Neutrophil (primary cell): ENCODE data around the gene RYR2.

Experiments
- H3K27ac ChIP-seq: fragments of 200-600 bp; sonication (generic); 2 replicates; pipeline ENCODE4 v1.5.1; 2016; ENCODE audit warnings: mild to moderate bottlenecking, moderate library complexity
- H3K27me3 ChIP-seq: fragments of 200-600 bp; sonication (generic); 2 replicates; pipeline ENCODE4 v1.6.0; 2016; ENCODE audit warnings: mild to moderate bottlenecking
- H3K36me3 ChIP-seq: fragments of 200-600 bp; sonication (generic); 2 replicates; pipeline ENCODE4 v1.5.1; 2017
- H3K4me1 ChIP-seq, 2 experiments: fragments of 200-600 bp in 1 of 2; sonication (generic) in 1 of 2; 1 replicate in 1 of 2; 2 replicates in 1 of 2; pipeline versions ENCODE4 v1.5.1 to v1.6.1; 2013 to 2016; ENCODE audit warnings: low read depth in 1 of 2, low read length in 1 of 2, mild to moderate bottlenecking in 1 of 2, moderate library complexity in 1 of 2; ENCODE audit not compliant: control insufficient read depth in 1 of 2, insufficient read depth in 1 of 2
- H3K4me3 ChIP-seq, 2 experiments: fragments of 200-600 bp in 1 of 2; sonication (generic) in 1 of 2; 1 replicate in 1 of 2; 2 replicates in 1 of 2; pipeline ENCODE4 v1.5.1; 2013 to 2016; ENCODE audit warnings: low read depth in 1 of 2, low read length in 1 of 2, mild to moderate bottlenecking in 1 of 2, moderate library complexity in 1 of 2
- H3K9me3 ChIP-seq: fragments of 200-600 bp; sonication (generic); 2 replicates; pipeline ENCODE4 v1.5.1; 2016
- CTCF ChIP-seq: fragments of 200-600 bp; sonication (generic); IDR thresholded peaks from 2 replicates; pipeline ENCODE4 v1.5.1; 2016; ENCODE audit warnings: antibody characterized with exemption

The RYR2 gene

GRCh38 chr1:237396426-237396825, 354.4 kb downstream of the RYR2 start:
- Histone ChIP-seq H3K4me3 (no peak overlapping the region), H3K27me3 (no peaks in the 10 kb centered on the region), H3K9me3 (no peaks in the 10 kb centered on the region), H3K4me1 (no peaks in the 10 kb centered on the region), H3K36me3 (no peaks in the 10 kb centered on the region), H3K27ac (no peak overlapping the region)
- no peak for TF ChIP-seq CTCF

GRCh38 chr1:237398751-237399150, 356.8 kb downstream of the RYR2 start:
- no peaks in the 10 kb centered on the region for H3K36me3 ChIP-seq
- H3K4me3 ChIP-seq: no peak overlapping the region
- H3K27ac ChIP-seq: no peak overlapping the region
- H3K4me1 ChIP-seq: no peaks in the 10 kb centered on the region
- no peak for TF ChIP-seq CTCF
- no peaks in the 10 kb centered on the region for H3K9me3 ChIP-seq
- H3K27me3 ChIP-seq: no peaks in the 10 kb centered on the region

GRCh38 chr1:237405912-237406311, 363.9 kb downstream of the RYR2 start:
- H3K36me3 ChIP-seq: no peaks in the 10 kb centered on the region
- H3K27me3 ChIP-seq: no peaks in the 10 kb centered on the region
- no peak overlapping the region for H3K27ac ChIP-seq
- H3K9me3 ChIP-seq: no peaks in the 10 kb centered on the region
- no peak for TF ChIP-seq CTCF
- H3K4me1 ChIP-seq: no peaks in the 10 kb centered on the region
- no peak overlapping the region for H3K4me3 ChIP-seq

- TF ChIP-seq CTCF: no peak
- Histone ChIP-seq H3K27ac (no peak overlapping the region), H3K4me3 (no peak overlapping the region), H3K9me3 (no peaks in the 10 kb centered on the region), H3K27me3 (no peaks in the 10 kb centered on the region), H3K4me1 (no peaks in the 10 kb centered on the region), H3K36me3 (no peaks in the 10 kb centered on the region)
Observed at GRCh38 chr1:237411621-237412020, 369.6 kb downstream of the RYR2 start.

GRCh38 chr1:237416924-237417655, 375.1 kb downstream of the RYR2 start:
- no peak overlapping the region for H3K4me3 ChIP-seq
- H3K4me1 ChIP-seq: no peaks in the 10 kb centered on the region
- H3K36me3 ChIP-seq: no peaks in the 10 kb centered on the region
- H3K9me3 ChIP-seq: no peaks in the 10 kb centered on the region
- TF ChIP-seq CTCF: no peak
- H3K27ac ChIP-seq: no peak overlapping the region
- H3K27me3 ChIP-seq: no peaks in the 10 kb centered on the region
